GM10266 (cell line): Measurements from ENCODE around the gene NMBR.

Experiments used
- DNase-seq: peaks from one replicate; pipeline ENCODE4 v3.0.0; 2012; ENCODE audit errors: extremely low spot score
- TF ChIP-seq, protein P1 (sequence below): IDR thresholded peaks from 2 replicates; pipeline ENCODE4 v1.5.1; 2012; ENCODE audit warnings: mild to moderate bottlenecking, low read depth; ENCODE audit not compliant: control insufficient read depth, insufficient read depth; ENCODE audit errors: missing control alignments

Gene NMBR

GRCh38 chr6:142058551-142059290, 88.2 kb downstream of the NMBR start:
- TF ChIP-seq, protein P1, sequence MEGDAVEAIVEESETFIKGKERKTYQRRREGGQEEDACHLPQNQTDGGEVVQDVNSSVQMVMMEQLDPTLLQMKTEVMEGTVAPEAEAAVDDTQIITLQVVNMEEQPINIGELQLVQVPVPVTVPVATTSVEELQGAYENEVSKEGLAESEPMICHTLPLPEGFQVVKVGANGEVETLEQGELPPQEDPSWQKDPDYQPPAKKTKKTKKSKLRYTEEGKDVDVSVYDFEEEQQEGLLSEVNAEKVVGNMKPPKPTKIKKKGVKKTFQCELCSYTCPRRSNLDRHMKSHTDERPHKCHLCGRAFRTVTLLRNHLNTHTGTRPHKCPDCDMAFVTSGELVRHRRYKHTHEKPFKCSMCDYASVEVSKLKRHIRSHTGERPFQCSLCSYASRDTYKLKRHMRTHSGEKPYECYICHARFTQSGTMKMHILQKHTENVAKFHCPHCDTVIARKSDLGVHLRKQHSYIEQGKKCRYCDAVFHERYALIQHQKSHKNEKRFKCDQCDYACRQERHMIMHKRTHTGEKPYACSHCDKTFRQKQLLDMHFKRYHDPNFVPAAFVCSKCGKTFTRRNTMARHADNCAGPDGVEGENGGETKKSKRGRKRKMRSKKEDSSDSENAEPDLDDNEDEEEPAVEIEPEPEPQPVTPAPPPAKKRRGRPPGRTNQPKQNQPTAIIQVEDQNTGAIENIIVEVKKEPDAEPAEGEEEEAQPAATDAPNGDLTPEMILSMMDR = no peak
- no peak for DNase-seq

- DNase-seq = no peak
- TF ChIP-seq, protein P1 = no peak
Measured at GRCh38 chr6:142055219-142055618, 91.7 kb downstream of the NMBR start.

- no peak for DNase-seq
Measured at GRCh38 chr6:142051404-142051803, 95.5 kb downstream of the NMBR start.

DNA sequence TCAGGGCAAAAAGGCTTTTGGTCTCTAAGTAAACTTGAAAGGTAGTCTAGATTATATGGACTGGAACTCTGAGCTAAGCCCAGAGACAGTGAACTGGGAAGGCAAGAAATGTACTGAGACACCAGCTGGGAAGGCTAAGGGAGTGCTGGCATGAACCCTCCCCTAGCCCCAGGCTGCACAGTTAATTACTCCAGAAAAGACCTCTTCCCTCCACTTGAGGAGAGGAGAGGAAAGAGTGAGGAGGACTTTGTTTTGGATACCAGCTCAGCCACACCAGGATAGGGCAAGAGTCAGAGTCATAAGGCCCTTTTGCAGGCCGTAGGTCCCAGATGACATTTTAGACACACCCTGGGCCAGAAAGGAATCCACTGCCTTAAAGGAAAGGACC, 98.3 kb downstream of the NMBR start:
- no peak for DNase-seq
- TF ChIP-seq, protein P1 = no peak

More at GRCh38 chr6:142051404-142051803, 95.5 kb downstream of the NMBR start:
- TF ChIP-seq, protein P1 = no peak

DNA sequence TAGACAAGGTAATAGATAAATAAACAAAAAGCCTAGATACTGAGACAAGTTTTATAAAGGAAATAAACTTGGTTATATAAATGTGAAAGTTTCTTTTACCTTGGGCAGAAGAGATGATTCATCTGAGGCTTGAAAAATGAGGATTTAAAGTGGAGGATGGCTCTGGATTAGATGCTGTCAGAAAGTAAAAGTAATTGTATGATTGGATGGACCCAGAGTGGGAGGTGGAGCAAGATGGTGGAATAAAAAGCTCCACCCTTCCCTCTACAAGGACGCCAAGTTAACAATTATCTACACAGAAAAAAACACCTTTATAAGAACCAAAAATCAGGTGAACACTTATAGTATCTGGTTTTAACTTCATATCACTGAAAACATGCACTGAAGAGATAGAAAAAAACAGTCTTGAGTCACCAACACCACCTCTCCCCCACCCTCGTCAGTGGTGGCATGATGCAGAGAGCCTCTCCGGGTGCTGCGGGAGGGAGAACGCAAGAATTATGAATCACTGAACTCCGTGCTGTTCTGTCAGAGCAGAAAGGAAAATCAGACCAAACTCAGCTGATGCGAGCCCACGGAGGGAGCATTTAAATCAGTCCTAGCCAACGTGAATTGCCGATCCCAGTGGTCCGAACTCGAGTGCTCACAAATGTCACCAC, 98.9 kb downstream of the NMBR start:
- TF ChIP-seq, protein P1 = no peak
- no peak for DNase-seq

DNA sequence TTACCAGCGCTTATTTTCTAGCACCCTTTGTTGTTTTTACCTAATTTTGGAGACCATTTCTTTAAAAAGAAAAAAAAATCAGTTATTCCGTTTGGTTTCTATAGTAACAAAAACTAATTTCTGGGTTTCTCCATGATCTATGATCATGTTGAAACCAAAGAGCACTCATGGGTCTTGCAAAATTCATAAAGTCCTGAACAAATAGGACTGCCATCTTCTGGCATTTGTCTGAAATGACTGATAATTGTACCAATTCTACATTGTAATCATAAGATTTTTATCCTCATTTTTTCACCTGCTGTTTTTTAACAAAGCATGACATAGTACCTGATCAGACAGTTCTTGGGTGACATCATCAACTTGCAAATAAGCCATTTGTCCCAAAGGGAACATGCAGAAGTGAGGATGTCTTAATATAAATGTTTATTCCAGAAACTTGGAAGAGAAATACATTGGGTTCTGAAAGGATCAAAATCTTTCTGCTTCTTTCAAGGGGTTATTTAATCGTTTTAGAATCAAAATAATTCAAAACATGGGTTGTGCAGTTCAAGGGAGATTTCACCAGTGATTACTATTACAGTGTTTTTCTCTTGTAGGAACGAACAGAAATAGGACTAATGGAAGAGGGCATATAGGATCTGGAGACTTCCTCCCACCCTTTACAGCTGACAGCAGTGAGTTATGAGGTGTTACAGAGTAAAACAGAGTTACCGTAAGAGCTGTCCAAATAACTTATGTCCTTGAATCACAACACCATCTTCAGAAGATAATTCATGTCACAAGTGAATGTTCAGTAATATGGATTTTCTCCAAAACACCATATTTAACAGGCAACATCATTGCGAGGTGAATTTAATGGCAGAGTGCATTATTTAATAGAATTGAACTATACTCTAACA, 101.3 kb downstream of the NMBR start:
- DNase-seq = no peak
- TF ChIP-seq, protein P1 = no peak
